HG03175 (cell line): ENCODE data around the gene HECTD1.
A peak's percentile ranks its signal among the peaks of the same experiment; 100 is the strongest.

Source experiments
- ATAC-seq: cut with Tn5 transposase; IDR thresholded peaks from one replicate; pipeline ENCODE4 v1.9.1; 2021; ENCODE audit warnings: mild to moderate bottlenecking, moderate library complexity; ENCODE audit not compliant: unreplicated experiment

HECTD1 gene

GRCh38 chr14:31161274-31161673, 46.3 kb downstream of the HECTD1 start:
- no peak for ATAC-seq

- ATAC-seq: no peak
These were observed 47.8 kb downstream of the HECTD1 start for GRCh38 chr14:31159682-31160296.

- no peak for ATAC-seq
These were observed 52.6 kb downstream of the HECTD1 start for GRCh38 chr14:31154956-31155355.

- no peak for ATAC-seq
These were observed 65.0 kb downstream of the HECTD1 start for GRCh38 chr14:31142455-31143087.

- no peak for ATAC-seq
These were observed 68.2 kb downstream of the HECTD1 start for GRCh38 chr14:31139301-31139847.

GRCh38 chr14:31138301-31138700, 69.3 kb downstream of the HECTD1 start:
- ATAC-seq: no peak

GRCh38 chr14:31137214-31137889, 70.2 kb downstream of the HECTD1 start:
- ATAC-seq: no peak

GRCh38 chr14:31133133-31133532, 74.5 kb downstream of the HECTD1 start:
- ATAC-seq: no peak

GRCh38 chr14:31128601-31129526, 78.7 kb downstream of the HECTD1 start:
- no peak for ATAC-seq

GRCh38 chr14:31127690-31128089, 79.9 kb downstream of the HECTD1 start:
- peak; percentile 95 for ATAC-seq

GRCh38 chr14:31126680-31127079, 80.9 kb downstream of the HECTD1 start:
- ATAC-seq: no peak

GRCh38 chr14:31125231-31125630, 82.4 kb downstream of the HECTD1 start:
- ATAC-seq: no peak

- no peak for ATAC-seq
These were observed 83.4 kb downstream of the HECTD1 start for GRCh38 chr14:31124197-31124596.

GRCh38 chr14:31122921-31123320, 84.7 kb downstream of the HECTD1 start:
- ATAC-seq: no peak

- ATAC-seq: no peak
These were observed 85.4 kb downstream of the HECTD1 start for GRCh38 chr14:31122098-31122611.

- no peak for ATAC-seq
These were observed 88.7 kb downstream of the HECTD1 start for GRCh38 chr14:31118892-31119291.

- ATAC-seq: no peak
These were observed 93.8 kb downstream of the HECTD1 start for GRCh38 chr14:31113794-31114193.

GRCh38 chr14:31110872-31111271, 96.7 kb downstream of the HECTD1 start:
- no peak for ATAC-seq

GRCh38 chr14:31109257-31109656, 98.3 kb downstream of the HECTD1 start:
- no peak for ATAC-seq

GRCh38 chr14:31106768-31107167, 100.8 kb downstream of the HECTD1 start:
- no peak for ATAC-seq

GRCh38 chr14:31097081-31097480, 110.5 kb downstream of the HECTD1 start:
- ATAC-seq: no peak
